Caco-2 (cell line): ENCODE measurements around the gene ZBTB7A. TPM values are rescaled to one million over a fixed set of nuclear protein-coding genes. Genes with fewer than 3 reads are reported as not detected.

Source experiments
- BruUV-seq: library from RNA; stranded (reverse); fragments of 400-500 nt; replicated peaks from 2 replicates; lab custom pipeline; 2021; lab: Mats Ljungman, UMichigan
- CTCF ChIA-PET: fragments of 300-600 bp; sonication (Branson Sonifier 250); formaldehyde crosslinking; loops from one replicate; lab custom pipeline; 2022; ENCODE audit warnings: antibody characterized with exemption; lab: Charles Lee
- POLR2A ChIA-PET: fragments of 300-600 bp; sonication (Branson Sonifier 250); formaldehyde crosslinking; loops from one replicate; lab custom pipeline; 2022; ENCODE audit warnings: antibody characterized with exemption; lab: Charles Lee
- DNase-seq, 2 experiments: peaks; one replicate each; pipeline versions ENCODE4 v3.0.0 to v3.0.0-alpha.2; 2020 to 2022
- H3K27me3 ChIP-seq: replicated peaks from 2 replicates; pipeline ENCODE4 v1.6.0; 2011; ENCODE audit warnings: low read length; ENCODE audit not compliant: control insufficient read depth, insufficient read depth
- H3K36me3 ChIP-seq: 2 replicates; pipeline ENCODE4 v1.5.1; 2011; ENCODE audit warnings: low read length; ENCODE audit not compliant: control insufficient read depth, insufficient read depth
- H3K4me1 ChIP-seq: fragments of 250-450 bp; sonication (Bioruptor Pico); 2 replicates; pipeline ENCODE4 v1.5.1; 2020; ENCODE audit warnings: mild to moderate bottlenecking
- H3K4me3 ChIP-seq: 2 replicates; pipeline ENCODE4 v1.5.1; 2011; ENCODE audit warnings: low read depth, mild to moderate bottlenecking, control low read depth, low read length
- H3K9me3 ChIP-seq: fragments of 250-450 bp; sonication (Bioruptor Pico); 2 replicates; pipeline ENCODE4 v1.5.1; 2020; ENCODE audit warnings: mild to moderate bottlenecking, moderate library complexity
- H3K27ac Mint-ChIP-seq: one replicate; pipeline ENCODE4 v1.8.0; 2022; ENCODE audit warnings: mixed read lengths; ENCODE audit not compliant: unreplicated experiment
- H3K27me3 Mint-ChIP-seq: one replicate; pipeline ENCODE4 v1.8.0; 2022; ENCODE audit warnings: mixed read lengths; ENCODE audit not compliant: insufficient read depth, unreplicated experiment
- H3K36me3 Mint-ChIP-seq: one replicate; pipeline ENCODE4 v1.8.0; 2022; ENCODE audit warnings: mild to moderate bottlenecking, mixed read lengths; ENCODE audit not compliant: insufficient read depth, unreplicated experiment
- H3K4me1 Mint-ChIP-seq: one replicate; pipeline ENCODE4 v1.8.0; 2022; ENCODE audit warnings: low read depth, mixed read lengths; ENCODE audit not compliant: unreplicated experiment
- H3K4me3 Mint-ChIP-seq: one replicate; pipeline ENCODE4 v1.8.0; 2022; ENCODE audit warnings: mild to moderate bottlenecking, moderate library complexity, mixed read lengths; ENCODE audit not compliant: unreplicated experiment
- H3K9me3 Mint-ChIP-seq: one replicate; pipeline ENCODE4 v1.8.0; 2022; ENCODE audit warnings: mixed read lengths; ENCODE audit not compliant: unreplicated experiment
- CTCF ChIP-seq, 2 experiments: fragments of 200-600 bp in 1 of 2; IDR thresholded peaks; 1 replicate in 1 of 2; 2 replicates in 1 of 2; pipeline versions ENCODE4 v1.5.1 to v1.8.0; 2011 to 2022; ENCODE audit warnings: antibody characterized with exemption in 1 of 2, control low read depth in 1 of 2, inconsistent platforms in 1 of 2, low read depth in 1 of 2, low read length in 1 of 2, mild to moderate bottlenecking in 1 of 2, moderate library complexity in 1 of 2; ENCODE audit not compliant: insufficient read depth in 1 of 2, severe bottlenecking in 1 of 2, unreplicated experiment in 1 of 2
- intact Hi-C: fragments of 100-400 bp; cut with micrococcal nuclease; formaldehyde crosslinking; loops from one replicate; pipeline ENCODE4 v1.10.0; 2022; ENCODE audit not compliant: unreplicated experiment
- total RNA-seq: library from RNA; stranded (reverse); gene quantifications from 2 replicates; pipeline ENCODE4 v1.2.3, GENCODE V29; 2022

Gene ZBTB7A
- total RNA-seq, 1 experiment from 2014 or later: 11.9 TPM

- Mint-ChIP-seq H3K4me1 (no peaks in the 10 kb centered on the region), H3K4me3 (no peak overlapping the region), H3K27ac (no peak overlapping the region), H3K36me3 (peaks cover 28% of the 10 kb centered on the region), H3K27me3 (no peaks in the 10 kb centered on the region), H3K9me3 (no peaks in the 10 kb centered on the region)
- H3K36me3 ChIP-seq: peaks cover 1% of the 10 kb centered on the region
- H3K27me3 ChIP-seq: no peaks in the 10 kb centered on the region
- no peaks in the 10 kb centered on the region for H3K4me1 ChIP-seq
- no peak for TF ChIP-seq CTCF (IDR thresholded peaks at IDR 0.05; ENCODE audit: insufficient read depth in 1 of 2, low read depth in 1 of 2, low read length in 1 of 2, severe bottlenecking in 1 of 2, unreplicated experiment in 1 of 2)
- ChIA-PET CTCF (no interaction called here), POLR2A (no interaction called here)
- no TSS peak for BruUV-seq
- no peak overlapping the region for H3K4me3 ChIP-seq
- intact Hi-C loops: no loop called here
- H3K9me3 ChIP-seq: no peaks in the 10 kb centered on the region
- DNase-seq: peak; percentile 38 to 42
These were observed 51.9 kb downstream of the ZBTB7A start for GRCh38 chr19:4014541-4015491.

- ChIA-PET POLR2A (no interaction called here), CTCF (no interaction called here)
- no peak for DNase-seq
- Mint-ChIP-seq H3K27me3 (no peaks in the 10 kb centered on the region), H3K27ac (no peak overlapping the region), H3K9me3 (no peaks in the 10 kb centered on the region), H3K4me1 (peaks cover 2% of the 10 kb centered on the region), H3K4me3 (no peak overlapping the region), H3K36me3 (peaks cover 32% of the 10 kb centered on the region)
- Histone ChIP-seq H3K9me3 (no peaks in the 10 kb centered on the region), H3K27me3 (no peaks in the 10 kb centered on the region), H3K4me1 (no peaks in the 10 kb centered on the region), H3K36me3 (peaks cover 1% of the 10 kb centered on the region), H3K4me3 (no peak overlapping the region)
- no peak for TF ChIP-seq CTCF (IDR thresholded peaks at IDR 0.05; ENCODE audit: insufficient read depth in 1 of 2, low read depth in 1 of 2, low read length in 1 of 2, severe bottlenecking in 1 of 2, unreplicated experiment in 1 of 2)
- intact Hi-C loops: no loop called here
- no TSS peak for BruUV-seq
These were observed 52.7 kb downstream of the ZBTB7A start for GRCh38 chr19:4013886-4014540.

- no peaks in the 10 kb centered on the region for H3K9me3 ChIP-seq
- Mint-ChIP-seq H3K27ac (no peak overlapping the region), H3K27me3 (no peaks in the 10 kb centered on the region), H3K4me1 (peaks cover 5% of the 10 kb centered on the region), H3K4me3 (no peak overlapping the region), H3K9me3 (no peaks in the 10 kb centered on the region), H3K36me3 (peaks cover 26% of the 10 kb centered on the region)
- H3K4me3 ChIP-seq: no peak overlapping the region
- BruUV-seq: no TSS peak
- no peak for TF ChIP-seq CTCF (IDR thresholded peaks at IDR 0.05; ENCODE audit: insufficient read depth in 1 of 2, low read depth in 1 of 2, low read length in 1 of 2, severe bottlenecking in 1 of 2, unreplicated experiment in 1 of 2)
- H3K4me1 ChIP-seq: no peaks in the 10 kb centered on the region
- no peak for DNase-seq
- CTCF ChIA-PET: no interaction called here
- intact Hi-C loops: no loop called here
- H3K27me3 ChIP-seq: no peaks in the 10 kb centered on the region
- peaks cover 1% of the 10 kb centered on the region for H3K36me3 ChIP-seq
- POLR2A ChIA-PET: no interaction called here
These were observed 53.6 kb downstream of the ZBTB7A start for GRCh38 chr19:4012975-4013634.
